HL-60 (cell line): ENCODE measurements around the gene ZP1.
"Not testable (repeated sequence)": the region's sequence is repeated elsewhere in the genome, so short reads cannot be mapped to it uniquely, and the experiment has no call there.

Source experiments
- DNase-seq, 2 experiments: peaks; one replicate each; pipeline ENCODE4 v3.0.0-alpha.2; 2010 to 2020; ENCODE audit warnings: low read depth in 1 of 2, low spot score in 1 of 2
- H3K27ac ChIP-seq: fragments of 250-450 bp; sonication (Bioruptor Pico); replicated peaks from 2 replicates; pipeline ENCODE4 v1.5.1; 2020; ENCODE audit warnings: mild to moderate bottlenecking, moderate library complexity
- H3K27me3 ChIP-seq: fragments of 250-450 bp; sonication (Bioruptor Pico); 2 replicates; pipeline ENCODE4 v1.5.1; 2021; ENCODE audit warnings: mild to moderate bottlenecking, moderate library complexity; ENCODE audit not compliant: insufficient read depth, poor library complexity, severe bottlenecking
- H3K4me3 ChIP-seq: replicated peaks from 2 replicates; pipeline ENCODE4 v1.5.1; 2011; ENCODE audit warnings: mild to moderate bottlenecking, control low read depth, low read length; ENCODE audit not compliant: insufficient read depth
- CTCF ChIP-seq: IDR thresholded peaks from one replicate; pipeline ENCODE4 v1.5.1; 2011; ENCODE audit warnings: low read length, control low read depth, inconsistent platforms; ENCODE audit not compliant: insufficient read depth
- GABPA ChIP-seq: IDR thresholded peaks from 2 replicates; pipeline ENCODE4 v1.6.1; 2012; ENCODE audit warnings: low read depth
- POLR2AphosphoS5 ChIP-seq: IDR thresholded peaks from 2 replicates; pipeline ENCODE4 v1.6.1; 2012; ENCODE audit warnings: low read depth
- SPI1 ChIP-seq: IDR thresholded peaks from 2 replicates; pipeline ENCODE4 v1.6.1; 2012; ENCODE audit warnings: low read depth, mild to moderate bottlenecking, borderline replicate concordance
- long read RNA-seq: library from polyadenylated mRNA; unstranded; transcript quantifications from one replicate; pipeline ENCODE4 v2.0.0, GENCODE V29; 2020
- TF ChIP-seq, protein P1 (sequence below): IDR thresholded peaks from 2 replicates; pipeline ENCODE4 v1.6.1; 2012; ENCODE audit warnings: low read depth; ENCODE audit not compliant: insufficient replicate concordance

Gene ZP1
- long read RNA-seq, result 0 reads

DNA sequence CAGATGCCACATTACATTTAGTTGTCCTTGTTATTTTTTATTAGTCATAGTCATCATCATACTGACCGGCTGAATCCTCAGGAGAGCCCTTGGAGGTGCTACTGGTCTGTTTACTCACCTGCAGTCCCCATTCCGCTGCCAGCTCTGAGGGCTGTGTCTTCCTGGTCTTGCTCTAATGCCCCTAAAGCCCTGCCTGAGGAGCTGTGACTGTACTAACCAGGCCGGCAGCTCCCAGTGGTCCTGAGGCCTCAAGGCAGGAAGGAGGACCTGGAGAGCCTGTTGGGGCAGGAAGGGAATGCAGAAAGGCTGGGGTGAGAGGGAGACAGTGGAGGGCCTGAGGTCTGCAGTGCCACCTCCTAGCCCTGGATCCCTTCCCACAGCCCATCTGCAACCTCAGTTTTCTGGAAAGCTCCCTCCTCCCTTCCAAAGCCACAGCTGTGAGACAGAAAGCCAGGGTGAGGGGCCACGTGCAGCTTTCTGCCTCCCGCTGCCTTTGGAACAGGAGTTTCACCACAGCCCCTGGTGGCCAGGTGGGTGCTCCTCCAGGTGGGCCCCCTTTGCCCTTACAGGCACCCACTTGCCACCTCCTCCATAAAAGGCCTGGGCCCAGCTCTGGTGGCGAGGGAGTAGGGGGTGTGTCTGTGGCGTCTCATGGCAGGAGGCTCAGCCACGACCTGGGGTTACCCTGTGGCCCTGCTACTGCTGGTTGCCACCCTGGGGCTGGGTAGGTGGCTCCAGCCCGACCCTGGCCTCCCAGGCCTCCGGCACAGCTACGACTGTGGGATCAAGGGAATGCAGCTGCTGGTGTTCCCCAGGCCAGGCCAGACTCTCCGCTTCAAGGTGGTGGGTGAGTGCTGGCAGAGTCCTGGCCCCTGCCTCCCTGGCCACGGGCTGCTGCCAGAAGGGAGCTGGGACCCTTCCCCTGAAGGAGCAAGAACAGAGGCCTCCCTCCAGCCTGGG, at the start of gene ZP1:
Gene ZP1 (plus strand): TSS at position 632 of the 960 bp plus-strand sequence. CDS start 20 bp downstream, at position 652.
- Histone ChIP-seq H3K4me3 (no peak within 1 kb of the TSS), H3K27ac (no peak within 1 kb of the TSS), H3K27me3 (no peaks in the 10 kb centered on the region)
- DNase-seq, result no peak
- no peak for TF ChIP-seq GABPA
- TF ChIP-seq CTCF, result no peak
- TF ChIP-seq SPI1, result no peak
- TF ChIP-seq POLR2AphosphoS5, result no peak
- TF ChIP-seq, protein P1, sequence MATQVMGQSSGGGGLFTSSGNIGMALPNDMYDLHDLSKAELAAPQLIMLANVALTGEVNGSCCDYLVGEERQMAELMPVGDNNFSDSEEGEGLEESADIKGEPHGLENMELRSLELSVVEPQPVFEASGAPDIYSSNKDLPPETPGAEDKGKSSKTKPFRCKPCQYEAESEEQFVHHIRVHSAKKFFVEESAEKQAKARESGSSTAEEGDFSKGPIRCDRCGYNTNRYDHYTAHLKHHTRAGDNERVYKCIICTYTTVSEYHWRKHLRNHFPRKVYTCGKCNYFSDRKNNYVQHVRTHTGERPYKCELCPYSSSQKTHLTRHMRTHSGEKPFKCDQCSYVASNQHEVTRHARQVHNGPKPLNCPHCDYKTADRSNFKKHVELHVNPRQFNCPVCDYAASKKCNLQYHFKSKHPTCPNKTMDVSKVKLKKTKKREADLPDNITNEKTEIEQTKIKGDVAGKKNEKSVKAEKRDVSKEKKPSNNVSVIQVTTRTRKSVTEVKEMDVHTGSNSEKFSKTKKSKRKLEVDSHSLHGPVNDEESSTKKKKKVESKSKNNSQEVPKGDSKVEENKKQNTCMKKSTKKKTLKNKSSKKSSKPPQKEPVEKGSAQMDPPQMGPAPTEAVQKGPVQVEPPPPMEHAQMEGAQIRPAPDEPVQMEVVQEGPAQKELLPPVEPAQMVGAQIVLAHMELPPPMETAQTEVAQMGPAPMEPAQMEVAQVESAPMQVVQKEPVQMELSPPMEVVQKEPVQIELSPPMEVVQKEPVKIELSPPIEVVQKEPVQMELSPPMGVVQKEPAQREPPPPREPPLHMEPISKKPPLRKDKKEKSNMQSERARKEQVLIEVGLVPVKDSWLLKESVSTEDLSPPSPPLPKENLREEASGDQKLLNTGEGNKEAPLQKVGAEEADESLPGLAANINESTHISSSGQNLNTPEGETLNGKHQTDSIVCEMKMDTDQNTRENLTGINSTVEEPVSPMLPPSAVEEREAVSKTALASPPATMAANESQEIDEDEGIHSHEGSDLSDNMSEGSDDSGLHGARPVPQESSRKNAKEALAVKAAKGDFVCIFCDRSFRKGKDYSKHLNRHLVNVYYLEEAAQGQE, result no peak

DNA sequence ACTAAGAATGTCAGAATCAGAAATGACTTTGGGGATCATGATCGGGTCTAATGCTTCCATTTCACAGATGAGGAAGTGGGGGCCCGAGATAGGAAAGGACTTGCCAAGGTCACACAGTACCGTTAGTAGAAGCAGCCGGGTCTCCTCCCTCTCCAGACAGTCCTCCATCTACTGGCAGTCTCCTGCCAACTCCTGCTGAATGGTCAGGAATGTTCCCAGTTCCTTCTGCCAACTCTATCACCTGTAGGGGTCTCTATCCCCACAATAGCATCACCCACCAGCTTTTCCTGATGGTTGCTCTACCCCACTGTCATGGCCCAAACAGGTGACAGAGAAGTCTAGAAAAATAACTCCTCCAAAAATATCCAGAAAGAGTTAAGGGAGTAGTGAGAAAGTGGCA, 49.3 kb upstream of the ZP1 start:
- H3K27ac ChIP-seq, result no peak overlapping the region
- H3K4me3 ChIP-seq, result no peak overlapping the region
- DNase-seq, result no peak
- TF ChIP-seq, protein P1, result no peak
- TF ChIP-seq POLR2AphosphoS5 (no peak), SPI1 (no peak), CTCF (no peak), GABPA (no peak)
- H3K27me3 ChIP-seq, result no peaks in the 10 kb centered on the region

DNA sequence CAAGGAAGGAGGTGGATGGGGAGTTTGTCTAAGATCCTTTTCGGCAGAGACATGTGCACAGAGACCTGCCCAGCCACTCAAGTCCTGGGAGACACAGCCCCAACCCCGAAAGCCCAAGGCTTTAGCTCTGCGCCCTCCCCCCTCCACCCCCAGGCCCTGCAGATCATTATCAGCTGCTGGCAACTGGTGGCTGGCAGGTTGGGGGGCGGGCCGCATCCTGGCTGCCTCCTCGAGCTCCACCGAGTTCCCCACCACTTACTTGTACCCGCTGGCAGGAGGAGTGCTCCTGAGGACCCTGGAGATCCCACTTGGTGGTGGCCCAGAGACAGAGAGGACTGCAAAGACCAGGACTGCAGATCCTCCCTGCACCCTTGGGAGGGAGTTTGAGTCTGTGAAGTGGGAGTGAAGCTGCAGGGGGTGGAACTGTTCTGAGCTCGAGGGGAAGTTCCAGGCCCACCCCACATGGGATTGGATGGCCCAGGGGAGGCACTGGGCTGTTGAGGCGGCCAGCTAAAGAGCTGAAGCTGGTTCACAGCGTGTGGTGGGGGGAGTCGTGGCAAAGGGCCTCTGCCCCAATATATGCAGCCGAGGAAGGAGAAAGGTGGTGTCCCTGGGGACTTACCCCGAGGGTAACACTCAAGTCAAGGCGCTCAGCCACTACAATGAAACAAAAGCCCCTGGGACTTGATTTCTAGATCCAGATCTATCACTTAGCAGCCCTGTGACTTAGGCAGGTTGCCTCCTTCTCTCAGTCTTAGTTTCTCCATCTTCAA, 45.3 kb upstream of the ZP1 start:
- H3K4me3 ChIP-seq, result no peak overlapping the region
- H3K27me3 ChIP-seq, result no peaks in the 10 kb centered on the region
- H3K27ac ChIP-seq, result no peak overlapping the region
- no peak for TF ChIP-seq CTCF
- no peak for TF ChIP-seq POLR2AphosphoS5
- TF ChIP-seq, protein P1, result no peak
- no peak for TF ChIP-seq SPI1
- DNase-seq, result no peak

- H3K27ac ChIP-seq, DNase-seq, H3K27me3 ChIP-seq, H3K4me3 ChIP-seq: not testable (repeated sequence)
These were observed 43.5 kb upstream of the ZP1 start for GRCh38 chr11:60823745-60824306.
